Activated naive CD4-positive, alpha-beta T cell treated with anti-CD3 and anti-CD28 coated beads for 36 hours (primary cell): ENCODE results near the gene GMEB1. TPM values are rescaled to one million over a fixed set of nuclear protein-coding genes. Genes with fewer than 3 reads are reported as not detected.
"Not testable (repeated sequence)": the region's sequence is repeated elsewhere in the genome, so short reads cannot be mapped to it uniquely, and the experiment has no call there.

Experiments
- CTCF ChIA-PET: fragments of 350-600 bp; sonication (Branson Sonifier 250); formaldehyde crosslinking; loops from one replicate; lab custom pipeline; 2021; ENCODE audit warnings: antibody characterized with exemption; lab: Charles Lee
- DNase-seq: peaks from one replicate; pipeline ENCODE4 v3.0.0-alpha.2; 2020
- H3K27ac Mint-ChIP-seq: one replicate; pipeline ENCODE4 v1.8.0; 2021; ENCODE audit warnings: mild to moderate bottlenecking, mixed read lengths
- H3K27me3 Mint-ChIP-seq: one replicate; pipeline ENCODE4 v1.8.0; 2021; ENCODE audit warnings: low read depth, mixed read lengths
- H3K36me3 Mint-ChIP-seq: one replicate; pipeline ENCODE4 v1.8.0; 2021; ENCODE audit warnings: low read depth, mixed read lengths
- H3K4me1 Mint-ChIP-seq: one replicate; pipeline ENCODE4 v1.8.0; 2021; ENCODE audit warnings: low read depth, mixed read lengths
- H3K4me3 Mint-ChIP-seq: one replicate; pipeline ENCODE4 v1.8.0; 2021; ENCODE audit warnings: mild to moderate bottlenecking, moderate library complexity, mixed read lengths
- H3K9me3 Mint-ChIP-seq: one replicate; pipeline ENCODE4 v1.8.0; 2021; ENCODE audit warnings: mixed read lengths
- intact Hi-C: fragments of 100-400 bp; cut with micrococcal nuclease; formaldehyde crosslinking; loops from one replicate; pipeline ENCODE4 v1.15.1; 2023
- total RNA-seq, 2 experiments: library from RNA; stranded (reverse); gene quantifications; one replicate each; pipeline ENCODE4 v1.2.3, GENCODE V29; 2021

The GMEB1 gene
- total RNA-seq, 2 experiments from 2014 or later: 15.8 to 16.3 TPM

DNA sequence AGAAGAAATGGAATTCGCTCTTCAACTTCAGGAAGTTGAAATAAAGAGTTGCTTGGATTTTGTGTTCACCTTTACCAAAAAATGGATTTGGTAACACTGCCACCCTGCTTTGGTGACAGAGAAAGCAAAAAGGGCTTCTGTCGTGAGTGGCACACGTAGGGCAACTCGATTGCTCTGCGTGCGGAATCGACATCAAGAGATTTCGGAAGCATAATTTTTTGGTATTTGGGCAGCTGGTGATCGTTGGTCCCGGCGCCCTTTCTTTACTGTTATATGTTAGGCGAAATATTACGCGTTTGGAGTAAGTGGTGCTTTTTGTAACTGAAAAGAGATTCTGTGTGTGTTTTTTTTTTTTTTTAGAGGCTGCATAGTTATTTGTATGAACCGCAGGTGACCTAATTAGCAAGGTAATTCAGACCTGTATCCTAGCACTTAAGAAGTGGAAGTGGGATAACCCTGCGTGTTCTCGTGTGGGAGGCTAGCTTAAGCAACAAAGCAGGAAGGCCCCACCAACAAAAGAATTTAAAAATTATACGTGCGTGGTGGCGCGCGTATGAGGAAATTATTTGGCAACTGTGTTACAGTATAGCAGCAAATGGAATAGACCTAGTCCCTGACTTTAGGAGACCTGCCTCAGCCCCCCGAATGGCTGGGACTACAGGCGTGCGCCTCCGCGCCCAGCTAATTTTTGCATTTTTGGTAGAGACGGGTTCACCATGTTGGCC, 19.9 kb upstream of the GMEB1 start, which contains the start of gene RNU11:
RNU11 (plus strand) TSS at position 127 of the 725 bp plus-strand sequence.
- peak within 1 kb of the TSS; percentile 92 for H3K4me3 Mint-ChIP-seq
- intact Hi-C loops: loop anchor here (1.0 to 2.0 kb wide), 8 partner anchors 20 to 534 kb away; partner anchors contain the start of genes GMEB1 and YTHDF2
- no peaks in the 10 kb centered on the region for H3K27me3 Mint-ChIP-seq
- H3K36me3 Mint-ChIP-seq: peaks cover 2% of the 10 kb centered on the region
- H3K4me1 Mint-ChIP-seq: peaks cover 28% of the 10 kb centered on the region
- no peaks in the 10 kb centered on the region for H3K9me3 Mint-ChIP-seq
- CTCF ChIA-PET: interaction anchor here (0.9 to 1.1 kb wide), 2 partner anchors 127 to 139 kb away, joined by 3 read pairs; no protein-coding TSS in a partner anchor
- H3K27ac Mint-ChIP-seq: peak within 1 kb of the TSS; percentile 99
- DNase-seq: peak; percentile 92

DNA sequence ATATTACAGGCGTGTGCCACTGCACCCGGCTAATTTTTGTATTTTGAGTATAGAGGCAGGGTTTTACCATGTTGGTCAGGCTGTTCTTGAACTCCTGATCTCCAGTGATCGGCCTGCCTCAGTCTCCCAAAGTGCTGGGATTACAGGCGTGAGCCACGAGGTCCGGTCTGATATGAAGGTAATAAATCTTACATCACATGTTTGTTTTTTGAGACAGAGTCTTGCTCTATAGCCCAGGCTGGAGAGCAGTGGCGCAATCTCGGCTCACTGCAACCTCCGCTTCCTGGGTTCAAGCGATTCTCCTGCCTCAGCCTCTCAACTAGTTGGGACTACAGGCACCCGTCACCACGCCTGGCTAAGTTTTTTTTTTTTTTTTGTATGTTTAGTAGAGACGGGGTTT, 15.5 kb upstream of the GMEB1 start:
- H3K27ac Mint-ChIP-seq, H3K4me1 Mint-ChIP-seq, H3K4me3 Mint-ChIP-seq, H3K9me3 Mint-ChIP-seq, DNase-seq, H3K36me3 Mint-ChIP-seq, CTCF ChIA-PET, H3K27me3 Mint-ChIP-seq, intact Hi-C loops: not testable (repeated sequence)

DNA sequence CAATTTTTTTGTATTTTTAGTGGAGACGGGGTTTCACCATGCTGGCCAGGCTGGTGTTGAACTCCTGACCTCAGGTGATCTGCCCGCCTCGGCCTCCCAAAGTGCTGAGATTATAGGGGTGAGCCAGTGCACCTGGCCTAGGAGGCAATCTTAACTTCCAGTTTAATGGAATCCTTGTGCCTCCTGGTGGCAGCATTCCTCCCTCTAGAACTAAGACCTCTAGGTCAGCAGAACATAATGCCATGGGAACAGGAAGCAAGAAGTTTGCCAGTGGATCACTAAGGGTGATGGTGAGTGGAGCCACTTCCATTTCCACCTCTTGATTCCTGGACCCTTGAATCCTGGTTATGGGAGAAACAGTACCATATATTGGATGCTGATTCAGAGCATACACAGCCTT, 14.7 kb upstream of the GMEB1 start:
- H3K4me3 Mint-ChIP-seq, CTCF ChIA-PET: not testable (repeated sequence)

DNA sequence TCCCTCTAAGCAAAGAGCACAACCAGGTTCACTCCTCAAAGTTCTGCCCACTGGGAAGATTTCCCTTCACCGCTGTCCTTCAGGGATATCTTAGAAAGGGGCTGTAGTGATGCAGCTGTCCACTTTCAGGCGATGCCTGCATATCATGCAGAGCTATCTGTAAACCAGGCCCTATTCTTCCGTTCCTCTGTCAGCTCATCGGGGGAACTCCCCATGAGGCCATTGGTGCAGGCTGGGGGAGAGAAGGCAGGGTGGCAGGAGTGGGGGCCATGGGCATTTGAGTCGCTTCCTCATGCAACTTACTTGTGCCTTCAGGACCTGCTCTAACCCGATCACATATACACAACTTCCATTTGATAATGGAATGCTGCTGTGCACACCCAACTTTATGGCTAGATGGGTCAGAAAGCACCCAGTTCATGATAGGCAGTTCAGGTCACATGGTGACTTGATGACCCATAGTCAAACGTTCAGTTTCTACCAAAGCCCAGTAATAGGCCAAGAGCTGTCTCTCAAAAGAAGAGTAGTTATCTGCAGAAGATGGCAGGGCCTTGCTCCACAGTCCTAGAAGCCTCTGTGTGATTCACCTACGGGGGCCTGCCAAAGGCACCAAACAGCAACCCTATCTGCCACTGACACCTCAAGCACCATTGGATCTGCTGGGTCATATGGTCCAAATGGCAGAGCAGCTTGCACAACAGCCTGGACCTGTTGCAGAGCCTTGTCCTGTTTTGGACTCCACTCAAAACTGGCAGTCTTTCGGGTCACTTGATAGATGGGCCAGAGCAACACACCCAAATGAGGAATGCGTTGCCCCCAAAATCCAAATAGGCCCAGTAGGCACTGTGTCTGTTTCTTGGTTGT, 12.9 kb upstream of the GMEB1 start:
- DNase-seq: not testable (repeated sequence)

More for the DNA sequence above, 14.7 kb upstream of the GMEB1 start:
- intact Hi-C loops: loop anchor here (1.0 kb wide), 1 partner anchor 295 kb away; no protein-coding TSS in a partner anchor
- H3K27me3 Mint-ChIP-seq, H3K9me3 Mint-ChIP-seq, H3K4me1 Mint-ChIP-seq, H3K36me3 Mint-ChIP-seq, H3K27ac Mint-ChIP-seq: not testable (repeated sequence)
- DNase-seq: peak; percentile 43

DNA sequence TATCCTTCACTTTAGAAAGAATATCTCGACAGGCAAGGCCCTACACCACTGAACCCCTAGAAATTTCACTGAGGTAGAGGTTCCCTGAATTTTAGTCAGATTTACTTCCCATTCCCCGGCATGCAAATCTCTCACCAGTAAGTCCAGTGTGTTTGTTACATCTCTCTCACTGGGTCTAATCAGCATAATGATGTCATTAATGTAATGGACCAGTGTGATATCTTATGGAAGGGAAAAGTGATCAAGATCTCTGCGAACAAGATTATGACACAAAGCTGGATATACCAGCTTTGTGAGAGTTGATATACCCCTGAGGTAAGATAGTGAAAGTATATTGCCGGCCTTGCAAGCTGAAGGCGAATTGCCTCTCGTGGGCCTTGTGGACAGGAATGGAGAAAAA, 12.2 kb upstream of the GMEB1 start:
- H3K27ac Mint-ChIP-seq: no peak overlapping the region
- H3K9me3 Mint-ChIP-seq: no peaks in the 10 kb centered on the region
- no peaks in the 10 kb centered on the region for H3K36me3 Mint-ChIP-seq
- CTCF ChIA-PET: no interaction called here
- no peak for DNase-seq
- intact Hi-C loops: no loop called here
- no peak overlapping the region for H3K4me3 Mint-ChIP-seq
- no peaks in the 10 kb centered on the region for H3K27me3 Mint-ChIP-seq
- H3K4me1 Mint-ChIP-seq: no peaks in the 10 kb centered on the region

More for the DNA sequence above, 12.9 kb upstream of the GMEB1 start:
- H3K27me3 Mint-ChIP-seq, H3K4me3 Mint-ChIP-seq, H3K9me3 Mint-ChIP-seq, intact Hi-C loops, H3K27ac Mint-ChIP-seq, H3K4me1 Mint-ChIP-seq, H3K36me3 Mint-ChIP-seq, CTCF ChIA-PET: not testable (repeated sequence)

DNA sequence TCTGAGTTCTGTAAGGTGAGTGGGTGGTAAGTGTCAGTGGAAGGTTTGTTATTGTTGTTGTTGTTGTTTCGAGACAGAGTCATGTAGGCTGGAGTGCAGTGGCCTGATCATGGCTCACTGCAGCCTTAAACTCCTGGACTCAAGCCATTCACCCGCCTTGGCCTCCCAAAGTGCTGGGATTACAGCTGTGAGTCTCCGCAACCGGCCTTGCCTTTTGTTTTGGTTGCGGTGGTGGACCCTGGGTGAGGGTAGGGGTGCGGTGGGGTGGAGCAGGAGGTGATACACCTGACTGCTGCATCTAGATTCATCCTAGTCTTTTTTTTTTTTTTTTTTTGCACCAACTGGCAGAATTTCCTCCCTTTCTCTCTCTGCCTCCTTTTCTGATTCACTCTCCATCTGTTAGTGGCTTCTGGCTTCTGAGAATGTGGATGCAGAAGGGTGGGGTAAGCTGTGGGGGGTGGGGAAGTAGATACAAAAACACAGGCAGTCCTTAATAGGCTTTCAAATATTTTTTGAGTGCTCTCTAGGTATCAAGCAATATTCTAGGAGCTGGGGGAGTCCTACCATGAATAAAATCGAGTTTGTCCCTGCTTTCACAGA, 4.6 kb upstream of the GMEB1 start:
- no peak overlapping the region for H3K27ac Mint-ChIP-seq
- H3K36me3 Mint-ChIP-seq: no peaks in the 10 kb centered on the region
- intact Hi-C loops: no loop called here
- DNase-seq: no peak
- H3K4me1 Mint-ChIP-seq: peaks cover 8% of the 10 kb centered on the region
- H3K27me3 Mint-ChIP-seq: no peaks in the 10 kb centered on the region
- H3K9me3 Mint-ChIP-seq: no peaks in the 10 kb centered on the region
- CTCF ChIA-PET: no interaction called here
- no peak overlapping the region for H3K4me3 Mint-ChIP-seq

DNA sequence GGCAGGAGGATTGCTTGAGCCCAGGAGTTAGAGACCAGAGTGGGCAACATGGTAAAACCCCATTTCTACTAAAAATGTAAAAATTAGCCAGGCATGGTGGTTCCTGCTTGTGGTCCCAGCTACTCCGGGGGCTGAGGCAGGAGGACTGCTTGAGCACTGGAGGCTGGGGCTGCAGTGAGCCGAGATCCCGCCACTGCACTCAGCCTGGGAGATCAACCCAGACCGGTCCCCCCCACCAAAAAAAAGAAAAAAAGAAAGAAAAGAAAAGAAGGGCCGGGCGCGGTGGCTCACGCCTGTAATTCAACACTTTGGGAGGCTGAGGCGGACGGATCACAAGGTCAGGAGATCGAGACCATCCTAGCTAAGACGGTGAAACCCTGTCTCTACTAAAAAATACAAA, 1.8 kb upstream of the GMEB1 start:
- Mint-ChIP-seq H3K27me3 (no peaks in the 10 kb centered on the region), H3K9me3 (no peaks in the 10 kb centered on the region), H3K4me1 (peaks cover 11% of the 10 kb centered on the region), H3K27ac (peak overlapping the region; percentile 59), H3K4me3 (no peak overlapping the region), H3K36me3 (no peaks in the 10 kb centered on the region)
- intact Hi-C loops: loop anchor here (5.0 kb wide), 1 partner anchor 420 kb away; no protein-coding TSS in a partner anchor
- DNase-seq: no peak
- CTCF ChIA-PET: no interaction called here

DNA sequence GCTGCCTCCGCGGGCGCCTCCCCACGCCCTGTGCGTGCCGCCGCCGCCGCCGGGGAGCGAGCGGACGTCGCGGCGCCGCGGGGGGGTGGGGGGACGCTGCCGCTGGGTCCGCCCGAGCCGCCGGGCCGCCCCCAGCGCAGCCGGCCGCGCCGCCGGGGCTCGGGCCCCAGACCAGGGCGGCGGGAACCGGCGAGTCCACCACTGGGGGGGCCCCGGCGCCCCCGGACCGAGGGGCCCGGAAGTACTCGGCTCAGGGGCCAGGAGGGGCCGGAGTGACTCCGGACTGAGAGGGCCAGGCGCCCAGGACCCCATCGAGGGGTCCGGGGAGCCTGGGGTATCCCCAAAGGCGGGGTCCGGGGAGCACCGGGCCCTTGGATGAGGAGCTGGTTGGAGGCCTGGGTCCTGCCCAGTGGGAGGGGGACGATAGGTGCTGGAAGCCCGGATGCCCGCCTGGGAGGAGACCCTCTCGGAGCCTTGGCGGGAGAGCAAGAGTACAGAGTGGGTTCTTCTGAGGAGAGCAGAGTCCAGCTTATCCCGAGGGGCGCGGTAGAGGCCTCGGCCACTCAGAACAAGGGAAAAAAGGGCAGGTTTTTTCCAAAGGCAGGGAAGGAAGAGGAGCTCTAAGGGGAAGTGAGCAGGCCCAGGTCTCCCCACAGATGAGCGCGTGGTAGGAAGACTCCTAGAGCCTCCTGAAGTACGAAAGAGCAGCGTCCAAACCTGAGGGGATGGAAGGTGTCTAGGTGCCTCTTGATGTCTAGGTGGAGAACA, 556 bp downstream of the GMEB1 start:
- Mint-ChIP-seq H3K27ac (peak overlapping the region; percentile 91), H3K4me1 (peaks cover 9% of the 10 kb centered on the region), H3K27me3 (no peaks in the 10 kb centered on the region), H3K36me3 (peaks cover 1% of the 10 kb centered on the region), H3K4me3 (peak overlapping the region; percentile 86), H3K9me3 (no peaks in the 10 kb centered on the region)
- peak; percentile 42 for DNase-seq
- intact Hi-C loops: loop anchor here (1.0 to 5.0 kb wide), 7 partner anchors 21 to 422 kb away; partner anchors contain the start of genes RNU11, TAF12 and YTHDF2
- CTCF ChIA-PET: interaction anchor here (0.5 to 1.7 kb wide), 4 partner anchors 17 to 208 kb away, joined by 4 to 6 read pairs (median 4); partner anchors contain the start of genes TAF12 and YTHDF2

DNA sequence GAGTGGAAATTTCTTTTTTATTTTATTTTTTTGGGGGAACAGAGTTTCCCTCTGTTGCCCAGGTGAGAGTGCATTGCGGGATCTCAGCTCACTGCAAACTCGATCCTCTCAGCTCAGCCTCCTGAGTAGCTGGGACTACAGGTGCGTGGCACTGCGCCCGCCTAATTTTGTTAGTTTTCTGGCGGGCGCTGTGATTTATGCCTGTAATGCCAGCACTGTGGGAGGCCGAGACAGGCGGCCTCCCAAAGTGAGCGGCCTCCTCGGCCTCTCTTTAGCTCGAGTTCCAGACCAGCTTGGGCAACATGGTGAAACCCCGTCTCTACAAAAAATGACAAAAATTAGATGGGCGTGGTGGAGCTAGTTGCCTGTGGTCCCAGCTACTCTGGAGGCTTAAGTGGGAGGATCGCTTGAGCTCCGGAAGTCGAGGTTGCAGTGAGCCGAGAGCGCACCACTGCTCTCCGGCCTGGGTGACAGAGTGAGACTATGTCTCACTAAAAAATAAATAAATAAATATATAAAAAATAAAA, 2.7 kb downstream of the GMEB1 start:
- H3K4me1 Mint-ChIP-seq: peaks cover 10% of the 10 kb centered on the region
- H3K27me3 Mint-ChIP-seq: no peaks in the 10 kb centered on the region
- H3K4me3 Mint-ChIP-seq: no peak overlapping the region
- intact Hi-C loops: no loop called here
- no peak for DNase-seq
- H3K9me3 Mint-ChIP-seq: no peaks in the 10 kb centered on the region
- H3K36me3 Mint-ChIP-seq: peaks cover 1% of the 10 kb centered on the region
- CTCF ChIA-PET: interaction anchor here (0.5 to 1.2 kb wide), 2 partner anchors 30 to 228 kb away, joined by 3 read pairs; no protein-coding TSS in a partner anchor
- no peak overlapping the region for H3K27ac Mint-ChIP-seq

DNA sequence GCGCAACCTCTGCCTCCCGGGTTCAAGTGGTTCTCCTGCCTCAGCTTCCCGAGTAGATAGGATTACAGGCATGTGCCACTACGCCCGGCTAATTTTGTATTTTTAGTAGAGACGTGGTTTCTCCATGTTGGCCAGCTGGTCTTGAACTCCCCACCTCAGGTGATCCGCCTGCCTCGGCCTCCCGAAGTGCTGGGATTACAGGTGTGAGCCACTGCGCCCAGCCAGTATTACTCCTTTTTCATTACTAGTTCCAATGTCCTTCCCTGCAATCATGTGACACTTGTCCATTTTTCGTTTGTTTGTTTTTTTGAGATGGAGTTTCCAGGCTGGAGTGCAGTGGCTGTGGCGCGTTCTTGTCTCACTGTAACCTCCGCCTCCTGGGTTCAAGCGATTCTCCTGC, 4.4 kb downstream of the GMEB1 start:
- H3K36me3 Mint-ChIP-seq, intact Hi-C loops, H3K4me3 Mint-ChIP-seq, H3K9me3 Mint-ChIP-seq, H3K27ac Mint-ChIP-seq, DNase-seq, H3K27me3 Mint-ChIP-seq, CTCF ChIA-PET: not testable (repeated sequence)
- H3K4me1 Mint-ChIP-seq: peaks cover 10% of the 10 kb centered on the region

DNA sequence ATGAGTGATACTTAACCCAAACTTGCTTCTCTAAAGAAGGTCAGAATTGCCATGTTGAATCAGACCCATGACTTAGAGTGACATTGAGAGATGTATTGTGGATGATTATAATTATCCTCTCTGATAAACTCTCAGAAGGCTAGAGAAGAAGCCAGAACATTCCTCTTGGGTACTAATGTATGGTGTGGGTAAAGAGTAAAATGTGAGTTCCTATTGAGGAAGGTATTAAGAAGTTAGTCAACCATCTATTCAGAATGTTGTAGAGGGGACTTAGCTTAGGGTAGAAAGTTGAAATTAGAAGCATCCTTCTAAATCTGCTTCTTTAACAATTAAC, 7.3 kb downstream of the GMEB1 start:
- intact Hi-C loops: no loop called here
- H3K9me3 Mint-ChIP-seq: no peaks in the 10 kb centered on the region

More for the DNA sequence above, 7.3 kb downstream of the GMEB1 start:
- H3K4me1 Mint-ChIP-seq: peaks cover 5% of the 10 kb centered on the region
- no peak overlapping the region for H3K4me3 Mint-ChIP-seq
- CTCF ChIA-PET: no interaction called here
- H3K27me3 Mint-ChIP-seq: no peaks in the 10 kb centered on the region
- H3K27ac Mint-ChIP-seq: no peak overlapping the region
- H3K36me3 Mint-ChIP-seq: peaks cover 2% of the 10 kb centered on the region
- no peak for DNase-seq
